GM19240 (cell line): ENCODE data around the gene MMP14.
"Not testable (repeated sequence)": the region's sequence is repeated elsewhere in the genome, so short reads cannot be mapped to it uniquely, and the experiment has no call there.

ENCODE experiments used
- DNase-seq: peaks from one replicate; pipeline ENCODE4 v3.0.0; 2011; ENCODE audit warnings: low spot score; ENCODE audit not compliant: insufficient read length

Gene MMP14

DNA sequence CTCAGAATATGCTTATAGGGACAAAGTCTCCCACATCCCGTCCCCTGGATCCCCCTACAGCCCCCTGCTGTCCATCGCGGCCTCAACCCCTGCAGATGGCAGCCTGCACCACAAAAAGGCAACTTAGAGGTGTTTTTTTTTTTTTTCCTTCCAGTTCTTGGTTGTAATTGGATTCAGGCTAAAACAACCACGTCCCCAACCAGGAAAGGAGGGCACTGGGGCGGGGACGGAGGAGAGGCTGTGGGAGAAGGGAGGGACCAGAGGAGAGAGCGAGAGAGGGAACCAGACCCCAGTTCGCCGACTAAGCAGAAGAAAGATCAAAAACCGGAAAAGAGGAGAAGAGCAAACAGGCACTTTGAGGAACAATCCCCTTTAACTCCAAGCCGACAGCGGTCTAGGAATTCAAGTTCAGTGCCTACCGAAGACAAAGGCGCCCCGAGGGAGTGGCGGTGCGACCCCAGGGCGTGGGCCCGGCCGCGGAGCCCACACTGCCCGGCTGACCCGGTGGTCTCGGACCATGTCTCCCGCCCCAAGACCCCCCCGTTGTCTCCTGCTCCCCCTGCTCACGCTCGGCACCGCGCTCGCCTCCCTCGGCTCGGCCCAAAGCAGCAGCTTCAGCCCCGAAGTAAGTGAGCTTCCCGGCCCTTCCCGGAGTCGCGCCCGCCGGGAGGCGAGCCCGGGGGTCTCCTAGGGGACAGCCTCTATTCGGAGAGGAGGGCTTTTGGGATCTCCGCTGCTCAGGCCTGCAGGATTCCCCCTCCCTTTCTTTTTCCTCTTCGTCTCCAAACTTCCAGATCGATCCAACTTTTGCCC lies at the start of gene MMP14:
MMP14 (plus strand) TSS at position 285 of the 813 bp plus-strand sequence; CDS start at position 518, 233 bp downstream.
- DNase-seq = no peak

GRCh38 chr14:22786685-22787084 lies 49.7 kb upstream of the MMP14 start:
- no peak for DNase-seq

GRCh38 chr14:22791301-22791700 lies 45.1 kb upstream of the MMP14 start:
- DNase-seq = no peak

- no peak for DNase-seq
Measured at GRCh38 chr14:22792158-22792557, 44.2 kb upstream of the MMP14 start.

DNA sequence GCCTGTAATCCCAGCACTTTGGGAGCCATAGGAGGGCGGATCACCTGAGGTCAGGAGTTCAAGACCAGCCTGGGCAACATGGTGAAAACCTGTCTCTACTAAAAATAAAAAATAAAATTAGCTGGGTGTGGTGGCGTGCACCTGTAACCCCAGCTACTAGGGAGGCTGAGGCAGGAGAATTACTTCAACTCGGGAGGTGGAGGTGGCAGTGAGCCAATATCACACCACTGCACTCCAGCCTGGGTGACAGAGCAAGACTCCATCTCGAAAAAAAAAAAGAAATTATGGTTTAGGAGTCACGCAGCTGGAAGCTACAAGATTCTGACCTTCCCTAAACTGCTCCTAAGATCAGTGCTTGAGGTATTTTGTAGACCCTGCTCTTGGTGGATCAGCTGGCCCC lies 42.8 kb upstream of the MMP14 start:
- not testable (repeated sequence) for DNase-seq

- DNase-seq = no peak
Measured at GRCh38 chr14:22793976-22794375, 42.4 kb upstream of the MMP14 start.

DNA sequence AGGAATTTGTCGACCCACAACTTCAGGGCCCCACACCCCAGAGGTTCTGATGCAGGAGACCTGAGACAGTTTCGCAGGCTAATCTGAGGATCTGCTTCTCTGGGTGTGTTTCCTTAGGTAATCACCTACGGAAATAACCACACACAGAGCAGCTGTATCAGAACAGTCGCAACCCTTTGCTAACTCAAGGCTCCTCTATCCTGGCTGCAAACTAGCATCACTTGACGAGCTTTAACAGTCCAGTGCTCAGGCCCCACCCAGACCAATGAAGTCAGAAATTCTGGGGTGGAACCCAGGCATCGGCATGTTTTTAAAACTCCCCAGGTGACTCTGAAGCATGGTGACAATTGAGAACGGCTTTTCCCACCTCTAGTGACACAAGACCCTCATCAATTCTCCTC lies 41.8 kb upstream of the MMP14 start:
- no peak for DNase-seq

GRCh38 chr14:22796087-22796707 lies 40.2 kb upstream of the MMP14 start:
- DNase-seq = no peak

GRCh38 chr14:22797017-22797917 lies 39.1 kb upstream of the MMP14 start:
- DNase-seq = no peak

DNA sequence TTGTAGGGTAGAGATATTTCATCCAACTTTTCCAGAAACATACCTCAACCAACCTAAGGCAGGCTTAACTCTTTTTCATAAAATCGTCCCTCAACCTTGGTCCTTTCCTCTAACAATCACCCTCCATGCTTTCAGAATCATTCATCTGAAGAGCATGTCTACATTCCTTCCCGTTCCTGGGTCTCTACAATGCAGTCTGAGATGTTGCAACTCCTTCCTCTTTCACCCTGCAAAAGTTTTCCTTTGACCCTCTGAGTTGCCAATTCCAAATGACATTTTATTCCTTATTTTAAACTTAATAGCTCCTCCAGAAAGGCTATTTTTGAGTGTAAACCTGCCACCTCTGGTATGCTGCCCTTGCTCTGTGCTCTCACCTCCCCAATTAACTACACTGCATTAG lies 37.9 kb upstream of the MMP14 start:
- DNase-seq = no peak

DNA sequence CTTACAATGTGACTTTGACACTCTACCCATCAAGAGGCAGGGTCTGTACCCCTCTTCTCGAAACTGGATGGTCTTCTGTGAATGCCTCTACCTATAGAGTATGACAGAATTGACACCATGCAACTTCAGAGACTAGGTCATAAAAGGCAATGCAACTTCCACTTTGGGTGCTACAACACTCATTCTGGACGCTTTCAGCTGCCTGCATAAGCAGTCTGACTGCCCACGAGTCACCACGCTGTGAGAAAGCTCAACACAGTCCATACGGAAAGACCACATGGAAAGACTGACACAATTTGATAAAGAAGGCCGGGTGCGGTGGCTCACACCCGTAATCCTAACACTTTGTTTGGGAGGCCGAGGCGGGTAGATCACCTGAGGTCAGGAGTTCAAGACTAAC lies 36.0 kb upstream of the MMP14 start:
- no peak for DNase-seq

DNA sequence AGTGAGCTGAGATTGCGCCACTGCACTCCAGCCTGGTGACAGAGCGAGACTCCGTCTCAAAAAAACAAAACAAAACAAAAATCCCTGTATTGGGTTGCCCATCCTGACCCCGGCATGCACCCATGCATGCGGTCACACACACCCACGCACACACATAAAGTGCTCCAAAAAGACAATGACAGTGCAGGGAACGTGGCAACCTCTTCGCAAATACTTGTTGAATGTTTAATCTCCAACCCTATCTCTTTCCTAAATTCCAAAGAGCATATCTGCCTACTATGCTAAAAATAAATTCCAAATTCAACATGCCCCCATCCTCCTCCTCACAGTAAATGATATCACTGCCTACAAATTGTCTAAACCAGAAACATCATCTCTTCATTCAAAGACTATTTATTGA lies 34.7 kb upstream of the MMP14 start:
- DNase-seq = no peak

DNA sequence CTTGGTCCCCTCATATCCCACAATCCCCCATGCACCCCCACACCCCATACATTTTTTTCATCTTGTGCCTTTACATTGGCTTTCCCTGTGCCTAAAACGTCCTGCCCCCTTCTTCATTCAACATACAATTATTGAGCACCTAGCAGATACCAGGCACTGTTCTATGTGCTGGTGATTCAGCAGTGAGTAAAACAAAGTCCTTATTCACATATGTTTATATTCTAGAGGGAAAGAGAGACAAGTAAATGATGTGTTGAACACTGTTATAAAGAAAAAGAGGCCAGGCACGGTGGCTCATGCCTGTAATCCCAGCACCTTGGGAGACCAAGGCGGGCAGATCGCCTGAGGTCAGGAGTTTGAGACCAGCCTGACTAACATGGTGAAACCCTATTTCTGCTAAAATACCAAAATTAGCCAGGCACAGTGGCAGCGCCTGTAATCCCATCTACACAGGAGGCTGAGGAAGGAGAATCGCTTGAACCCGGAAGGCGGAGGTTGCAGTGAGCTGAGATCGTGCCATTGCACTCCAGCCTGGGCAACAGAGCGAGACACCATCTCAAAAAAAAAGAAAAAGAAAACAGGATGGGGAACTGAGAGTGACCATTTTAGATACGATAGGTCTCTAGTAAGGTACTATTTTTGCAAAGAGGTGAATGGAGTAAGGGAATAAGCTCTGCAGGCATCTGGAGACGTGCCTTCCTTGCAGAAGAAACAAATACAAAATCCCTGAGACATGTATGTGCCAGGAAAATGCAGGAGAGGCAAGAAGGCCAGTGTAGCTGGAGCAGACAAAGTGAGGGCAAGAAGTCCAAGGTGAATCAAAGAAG lies 33.3 kb upstream of the MMP14 start:
- DNase-seq = no peak

DNA sequence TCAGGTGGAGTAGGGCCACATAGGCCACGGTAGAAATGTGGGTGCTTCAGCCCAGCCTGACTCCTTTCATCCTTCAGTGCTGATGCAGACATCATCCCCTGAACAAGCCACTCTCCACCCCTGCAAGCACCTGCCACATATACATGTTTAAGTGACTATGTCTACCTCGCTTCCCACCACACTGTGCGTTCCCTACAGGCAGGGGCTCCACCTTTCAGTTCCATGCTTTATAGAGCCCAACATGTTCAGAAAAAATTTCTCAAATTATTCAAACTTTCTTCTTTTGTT lies 32.8 kb upstream of the MMP14 start:
- DNase-seq = no peak

GRCh38 chr14:22805235-22805634 lies 31.1 kb upstream of the MMP14 start:
- not testable (repeated sequence) for DNase-seq

GRCh38 chr14:22807432-22808087 lies 28.8 kb upstream of the MMP14 start:
- no peak for DNase-seq

DNA sequence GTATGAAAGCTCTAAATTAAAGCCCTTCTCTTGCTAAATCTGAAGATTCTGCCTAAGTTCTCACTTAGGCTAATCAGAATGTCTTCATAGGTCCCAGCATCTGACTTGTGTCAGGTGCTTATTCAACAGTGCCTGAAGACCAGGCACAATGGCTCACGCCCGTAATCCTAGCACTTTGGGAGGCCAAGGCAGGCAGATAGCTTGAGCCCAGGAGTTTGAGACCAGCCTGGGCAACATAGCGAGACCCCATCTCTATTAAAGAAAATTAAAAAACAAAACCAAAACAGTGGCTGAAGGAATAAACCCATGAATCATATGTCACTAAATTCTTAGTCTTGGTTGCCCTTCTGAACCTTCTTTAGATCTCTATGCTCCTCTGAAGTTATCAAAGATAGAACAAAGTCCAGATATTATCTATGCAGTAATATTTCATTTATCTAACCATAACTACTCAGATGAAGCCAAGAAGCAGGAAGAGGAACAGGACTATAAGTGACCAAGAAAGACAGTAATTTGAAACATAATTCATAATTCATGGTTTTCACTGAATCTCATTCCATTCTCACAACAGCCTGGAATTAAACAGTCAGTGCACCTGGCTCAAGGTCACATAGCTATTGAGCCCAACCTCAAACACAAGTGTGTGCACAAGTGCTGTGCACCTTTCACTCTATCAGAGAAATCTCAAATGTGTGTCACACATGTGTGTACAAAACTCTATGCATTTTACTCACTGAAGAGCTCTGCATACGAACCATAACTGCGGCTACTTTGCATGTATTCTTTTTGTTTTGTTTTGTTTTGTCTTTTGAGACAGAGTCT lies 27.8 kb upstream of the MMP14 start:
- DNase-seq = no peak

DNA sequence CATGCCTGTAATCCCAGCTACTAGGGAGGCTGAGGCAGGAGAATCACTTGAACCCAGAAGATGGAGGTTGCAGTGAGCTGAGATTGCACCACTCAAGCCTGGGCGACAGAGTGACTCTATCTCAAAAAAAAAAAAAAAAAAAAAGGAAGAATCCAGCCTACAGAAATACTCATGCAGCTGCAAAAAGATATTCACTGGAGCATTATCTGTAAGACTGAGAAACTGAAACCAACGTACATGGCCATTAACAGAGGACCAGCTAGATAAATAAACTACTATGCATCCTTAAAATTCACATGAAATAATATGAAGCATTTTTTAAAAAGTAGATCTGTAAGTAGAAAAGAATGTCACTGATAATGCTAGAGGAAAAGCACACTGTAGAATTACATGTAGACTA lies 24.7 kb upstream of the MMP14 start:
- no peak for DNase-seq

DNA sequence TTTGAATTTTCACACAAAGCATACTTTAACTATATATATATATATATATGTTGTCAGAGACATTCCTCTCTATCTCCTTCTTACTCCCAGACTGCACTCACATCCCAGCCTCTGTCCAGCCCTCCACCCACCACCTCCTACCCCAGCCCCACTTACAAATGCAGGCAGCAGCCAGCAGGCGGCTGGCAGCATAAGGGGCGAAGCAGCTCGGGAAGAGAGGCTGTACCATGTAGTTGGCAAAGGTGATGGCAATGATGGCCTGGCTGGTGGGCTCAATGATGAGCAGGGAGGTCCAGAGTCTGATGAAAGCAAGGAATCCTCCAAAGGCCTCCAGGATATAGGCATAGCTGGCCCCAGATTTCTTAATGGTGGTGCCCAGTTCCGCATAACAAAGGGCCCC lies 23.6 kb upstream of the MMP14 start:
- DNase-seq = no peak

DNA sequence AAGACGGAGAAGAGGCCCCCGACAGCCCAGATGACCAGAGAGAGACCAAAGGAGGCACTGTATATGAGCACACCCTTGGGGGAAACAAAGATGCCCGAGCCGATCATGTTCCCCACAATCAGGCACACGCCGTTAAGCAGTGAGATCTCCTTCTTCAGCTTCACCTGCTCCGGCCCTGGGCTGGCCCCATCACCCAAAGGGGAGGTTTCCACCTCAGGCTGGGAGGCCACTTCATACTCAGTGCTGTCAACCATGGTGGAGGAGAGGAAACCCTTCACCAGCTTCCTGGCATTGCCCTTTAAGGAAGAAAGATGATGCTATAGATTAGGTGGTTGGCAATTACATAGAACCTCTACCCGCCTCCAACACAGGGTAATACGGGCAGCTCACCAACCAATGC lies 23.2 kb upstream of the MMP14 start:
- no peak for DNase-seq
